Gastrocnemius medialis (tissue), 4 donors: Measurements from ENCODE around the gene CXCL14. TPM values are rescaled to one million over a fixed set of nuclear protein-coding genes. Genes with fewer than 3 reads are reported as not detected.

ENCODE experiments used
- ATAC-seq, 2 donors: fragments of 150-250 bp; one replicate each; pipeline ENCODE4 v1.9.1; 2016
- DNase-seq, 2 donors: peaks; one replicate each; pipeline ENCODE4 v3.0.0-alpha.2; 2019
- H3K27ac ChIP-seq, 4 donors: fragments of 200-600 bp; sonication (generic); 1 replicate in 1 of 4; 2 replicates in 3 of 4; pipeline ENCODE4 v1.5.1; 2016 to 2018; ENCODE audit warnings: mild to moderate bottlenecking in 2 of 4, moderate library complexity in 1 of 4
- H3K27me3 ChIP-seq, 3 donors: fragments of 200-600 bp; sonication (generic) in 2 of 3; 1 replicate in 1 of 3; 2 replicates in 2 of 3; pipeline versions ENCODE4 v1.5.1 to v1.6.0; 2016 to 2019; ENCODE audit warnings: mild to moderate bottlenecking in 1 of 3, moderate library complexity in 1 of 3
- H3K36me3 ChIP-seq, 2 donors: fragments of 200-600 bp; sonication (generic) in 1 of 2; one replicate each; pipeline ENCODE4 v1.5.1; 2017 to 2018
- H3K4me1 ChIP-seq, 2 donors: fragments of 200-600 bp; sonication (generic) in 1 of 2; one replicate each; pipeline ENCODE4 v1.5.1; 2016 to 2017; ENCODE audit warnings: mild to moderate bottlenecking in 2 of 2
- H3K4me3 ChIP-seq, 4 donors: fragments of 200-600 bp; sonication (generic) in 3 of 4; 1 replicate in 1 of 4; 2 replicates in 3 of 4; pipeline ENCODE4 v1.5.1; 2016 to 2019; ENCODE audit warnings: mild to moderate bottlenecking in 2 of 4
- H3K9me3 ChIP-seq, 3 donors: fragments of 200-600 bp; sonication (generic) in 2 of 3; 1 replicate in 1 of 3; 2 replicates in 2 of 3; pipeline ENCODE4 v1.5.1; 2016 to 2019
- CTCF ChIP-seq, 5 experiments: fragments of 450-650 bp in 3 of 5; fragments of 200-600 bp in 2 of 5; sonication (generic) in 2 of 5; IDR thresholded peaks in 4 of 5; conservative IDR thresholded peaks in 1 of 5; 1 replicate in 4 of 5; 2 replicates in 1 of 5; pipeline ENCODE4 v1.5.1; 2016 to 2019; ENCODE audit warnings: antibody characterized with exemption in 5 of 5, mild to moderate bottlenecking in 3 of 5, moderate library complexity in 3 of 5
- POLR2A ChIP-seq, 2 donors: fragments of 450-650 bp; IDR thresholded peaks; one replicate each; pipeline ENCODE4 v1.6.1; 2017; ENCODE audit warnings: antibody characterized with exemption in 2 of 2, mild to moderate bottlenecking in 2 of 2, moderate library complexity in 2 of 2
- in situ Hi-C, 4 donors: fragments of 200-750 bp; cut with MboI; loops; one replicate each; pipeline versions ENCODE4 v1.15.0 to v1.8.0; 2017; ENCODE audit warnings: low sequenced_read_pairs in 4 of 4
- intact Hi-C: fragments of 100-400 bp; cut with DNase I; formaldehyde crosslinking; loops from one replicate; pipeline ENCODE4 v1.15.1; 2023; ENCODE audit warnings: low total_unique reads
- total RNA-seq, 4 donors: library from RNA; depleted of rRNA; stranded (reverse); fragments of >200 nt; gene quantifications; one replicate each; pipeline versions ENCODE4 v1.1.0 to v1.2.3, GENCODE V29; 2016

CXCL14 gene
- total RNA-seq, 4 donors from 2014 or later, result 2.3 to 96.2 (median 17.8) TPM

- in situ Hi-C loops, result no loop called here
- ATAC-seq (no peak), DNase-seq (no peak)
- Histone ChIP-seq H3K9me3 (no peaks in the 10 kb centered on the region), H3K27me3 (no peaks in the 10 kb centered on the region), H3K27ac (no peak overlapping the region), H3K4me1 (no peaks in the 10 kb centered on the region), H3K36me3 (no peaks in the 10 kb centered on the region), H3K4me3 (no peak overlapping the region)
- no peak for TF ChIP-seq CTCF (IDR thresholded peaks at IDR 0.05 in 4 of 5, conservative IDR thresholded peaks at IDR 0.05 in 1 of 5)
- intact Hi-C loops, result no loop called here
Observed at GRCh38 chr5:135594416-135594960, 15.7 kb upstream of the CXCL14 start.

GRCh38 chr5:135593886-135594285 lies 15.1 kb upstream of the CXCL14 start:
- ATAC-seq (no peak), DNase-seq (no peak)
- no peak for TF ChIP-seq CTCF (IDR thresholded peaks at IDR 0.05 in 4 of 5, conservative IDR thresholded peaks at IDR 0.05 in 1 of 5)
- no peak for TF ChIP-seq POLR2A (IDR thresholded peaks at IDR 0.05)
- no peaks in the 10 kb centered on the region for H3K27me3 ChIP-seq
- no peaks in the 10 kb centered on the region for H3K9me3 ChIP-seq
- H3K4me1 ChIP-seq, result no peaks in the 10 kb centered on the region
- H3K27ac ChIP-seq, result no peak overlapping the region
- H3K36me3 ChIP-seq, result no peaks in the 10 kb centered on the region
- intact Hi-C loops (no loop called here), in situ Hi-C loops (no loop called here)
- no peak overlapping the region for H3K4me3 ChIP-seq

- H3K9me3 ChIP-seq, result no peaks in the 10 kb centered on the region
- ATAC-seq (no peak), DNase-seq (no peak)
- no peak overlapping the region for H3K27ac ChIP-seq
- H3K4me1 ChIP-seq, result no peaks in the 10 kb centered on the region
- in situ Hi-C loops, result no loop called here
- no peaks in the 10 kb centered on the region for H3K27me3 ChIP-seq
- no peak overlapping the region for H3K4me3 ChIP-seq
- H3K36me3 ChIP-seq, result no peaks in the 10 kb centered on the region
- intact Hi-C loops, result no loop called here
- no peak for TF ChIP-seq CTCF (IDR thresholded peaks at IDR 0.05 in 4 of 5, conservative IDR thresholded peaks at IDR 0.05 in 1 of 5)
- no peak for TF ChIP-seq POLR2A (IDR thresholded peaks at IDR 0.05)
Observed at GRCh38 chr5:135593141-135593540, 14.3 kb upstream of the CXCL14 start.

- Histone ChIP-seq H3K27me3 (no peaks in the 10 kb centered on the region), H3K27ac (no peak overlapping the region), H3K36me3 (no peaks in the 10 kb centered on the region), H3K9me3 (no peaks in the 10 kb centered on the region), H3K4me3 (no peak overlapping the region), H3K4me1 (no peaks in the 10 kb centered on the region)
- intact Hi-C loops, result no loop called here
- DNase-seq (no peak), ATAC-seq (no peak)
- no peak for TF ChIP-seq CTCF (IDR thresholded peaks at IDR 0.05 in 4 of 5, conservative IDR thresholded peaks at IDR 0.05 in 1 of 5)
- no peak for TF ChIP-seq POLR2A (IDR thresholded peaks at IDR 0.05)
- in situ Hi-C loops, result no loop called here
Observed at GRCh38 chr5:135592312-135593045, 13.7 kb upstream of the CXCL14 start.
